ENCODE data around the gene FBXW12. TPM values are rescaled to one million over a fixed set of nuclear protein-coding genes. Genes with fewer than 3 reads are reported as not detected.

Gene FBXW12
- total RNA-seq, 1 donor from 2014 or later = not detected

DNA sequence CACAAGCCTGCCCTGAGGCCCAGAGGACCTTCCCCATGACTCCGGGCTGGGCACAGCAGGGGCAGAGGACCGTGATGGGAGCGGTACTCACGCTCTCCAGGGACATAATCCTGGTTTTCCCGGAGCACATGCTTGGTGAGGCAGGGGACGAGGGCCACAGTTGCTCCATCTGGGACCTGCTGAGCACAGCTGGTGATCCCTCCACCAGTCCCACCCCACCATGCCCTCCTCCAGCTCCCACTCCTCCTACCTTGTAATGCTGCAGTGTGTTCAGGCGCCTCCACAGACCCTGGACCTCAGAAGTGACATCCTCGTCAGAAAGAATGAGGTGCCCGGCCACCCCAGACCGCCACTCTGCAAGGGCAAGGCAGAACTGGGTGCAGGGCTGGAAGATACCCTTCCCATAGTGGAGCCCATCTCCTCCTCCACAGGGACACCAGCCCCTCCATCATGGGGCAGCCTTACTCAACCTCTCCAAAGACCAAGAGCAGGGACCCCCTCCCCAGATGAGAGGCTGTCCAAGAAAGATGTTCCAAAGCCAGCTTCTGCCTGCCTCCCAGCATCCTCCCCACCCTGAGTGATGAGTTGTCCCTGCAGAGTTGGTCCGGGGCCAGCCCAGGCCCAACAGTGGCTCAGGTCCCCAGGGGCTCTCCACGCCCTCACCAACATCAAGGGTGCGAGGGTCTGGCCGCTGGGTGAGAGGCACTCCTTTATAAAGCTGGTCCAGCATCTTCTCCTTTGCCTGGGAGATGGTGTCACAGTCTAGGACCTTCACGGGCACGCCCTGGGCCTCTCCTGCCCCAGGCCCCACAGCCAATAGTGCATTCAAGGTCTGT is 38.4 kb downstream of the FBXW12 start:
- TF ChIP-seq, protein P1, sequence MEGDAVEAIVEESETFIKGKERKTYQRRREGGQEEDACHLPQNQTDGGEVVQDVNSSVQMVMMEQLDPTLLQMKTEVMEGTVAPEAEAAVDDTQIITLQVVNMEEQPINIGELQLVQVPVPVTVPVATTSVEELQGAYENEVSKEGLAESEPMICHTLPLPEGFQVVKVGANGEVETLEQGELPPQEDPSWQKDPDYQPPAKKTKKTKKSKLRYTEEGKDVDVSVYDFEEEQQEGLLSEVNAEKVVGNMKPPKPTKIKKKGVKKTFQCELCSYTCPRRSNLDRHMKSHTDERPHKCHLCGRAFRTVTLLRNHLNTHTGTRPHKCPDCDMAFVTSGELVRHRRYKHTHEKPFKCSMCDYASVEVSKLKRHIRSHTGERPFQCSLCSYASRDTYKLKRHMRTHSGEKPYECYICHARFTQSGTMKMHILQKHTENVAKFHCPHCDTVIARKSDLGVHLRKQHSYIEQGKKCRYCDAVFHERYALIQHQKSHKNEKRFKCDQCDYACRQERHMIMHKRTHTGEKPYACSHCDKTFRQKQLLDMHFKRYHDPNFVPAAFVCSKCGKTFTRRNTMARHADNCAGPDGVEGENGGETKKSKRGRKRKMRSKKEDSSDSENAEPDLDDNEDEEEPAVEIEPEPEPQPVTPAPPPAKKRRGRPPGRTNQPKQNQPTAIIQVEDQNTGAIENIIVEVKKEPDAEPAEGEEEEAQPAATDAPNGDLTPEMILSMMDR (IDR thresholded peaks at IDR 0.05) = no peak
- Mint-ChIP-seq H3K36me3 (ENCODE audit: low read depth) (peaks cover 62% of the 10 kb centered on the region), H3K9me3 (ENCODE audit: low read depth) (no peaks in the 10 kb centered on the region), H3K4me1 (ENCODE audit: low read depth) (no peaks in the 10 kb centered on the region), H3K27me3 (ENCODE audit: low read depth) (no peaks in the 10 kb centered on the region), H3K27ac (ENCODE audit: unreplicated experiment) (no peak overlapping the region), H3K4me3 (ENCODE audit: unreplicated experiment) (no peak overlapping the region)
- peak; percentile 70 for DNase-seq (ENCODE audit: low spot score)

DNA sequence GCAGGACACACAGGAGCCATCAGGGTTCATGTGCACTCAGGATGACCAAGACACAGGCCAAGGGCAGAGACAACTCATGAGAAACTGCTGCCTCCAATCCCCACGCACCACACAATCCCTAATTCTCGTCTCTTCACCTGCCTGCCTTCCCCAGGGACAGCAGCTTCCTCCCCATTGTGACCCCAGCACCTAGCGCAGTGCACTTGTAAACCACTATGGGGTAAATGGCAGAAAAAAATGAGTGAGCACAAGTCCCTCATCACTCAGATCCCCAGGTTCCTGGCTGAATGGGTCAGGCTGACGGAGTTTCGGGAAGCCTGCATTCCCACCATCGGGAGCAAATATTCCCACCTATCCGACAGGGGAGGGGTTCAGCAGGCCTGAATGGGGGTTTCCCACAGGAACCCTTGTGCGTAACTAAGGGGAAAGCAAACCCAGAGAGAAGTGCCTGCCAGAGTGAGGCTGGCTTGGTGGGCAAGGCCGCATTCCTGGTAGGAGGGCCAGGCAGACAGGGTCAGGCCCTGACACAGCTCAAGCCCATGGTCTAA is 39.1 kb downstream of the FBXW12 start:
- peak; percentile 48 for DNase-seq (ENCODE audit: low spot score)
- no peaks in the 10 kb centered on the region for H3K4me1 Mint-ChIP-seq (ENCODE audit: low read depth)
- no peaks in the 10 kb centered on the region for H3K27me3 Mint-ChIP-seq (ENCODE audit: low read depth)
- no peak overlapping the region for H3K4me3 Mint-ChIP-seq (ENCODE audit: unreplicated experiment)
- TF ChIP-seq, protein P1 (IDR thresholded peaks at IDR 0.05) = no peak
- H3K9me3 Mint-ChIP-seq (ENCODE audit: low read depth) = no peaks in the 10 kb centered on the region
- no peak overlapping the region for H3K27ac Mint-ChIP-seq (ENCODE audit: unreplicated experiment)
- H3K36me3 Mint-ChIP-seq (ENCODE audit: low read depth) = peaks cover 62% of the 10 kb centered on the region

DNA sequence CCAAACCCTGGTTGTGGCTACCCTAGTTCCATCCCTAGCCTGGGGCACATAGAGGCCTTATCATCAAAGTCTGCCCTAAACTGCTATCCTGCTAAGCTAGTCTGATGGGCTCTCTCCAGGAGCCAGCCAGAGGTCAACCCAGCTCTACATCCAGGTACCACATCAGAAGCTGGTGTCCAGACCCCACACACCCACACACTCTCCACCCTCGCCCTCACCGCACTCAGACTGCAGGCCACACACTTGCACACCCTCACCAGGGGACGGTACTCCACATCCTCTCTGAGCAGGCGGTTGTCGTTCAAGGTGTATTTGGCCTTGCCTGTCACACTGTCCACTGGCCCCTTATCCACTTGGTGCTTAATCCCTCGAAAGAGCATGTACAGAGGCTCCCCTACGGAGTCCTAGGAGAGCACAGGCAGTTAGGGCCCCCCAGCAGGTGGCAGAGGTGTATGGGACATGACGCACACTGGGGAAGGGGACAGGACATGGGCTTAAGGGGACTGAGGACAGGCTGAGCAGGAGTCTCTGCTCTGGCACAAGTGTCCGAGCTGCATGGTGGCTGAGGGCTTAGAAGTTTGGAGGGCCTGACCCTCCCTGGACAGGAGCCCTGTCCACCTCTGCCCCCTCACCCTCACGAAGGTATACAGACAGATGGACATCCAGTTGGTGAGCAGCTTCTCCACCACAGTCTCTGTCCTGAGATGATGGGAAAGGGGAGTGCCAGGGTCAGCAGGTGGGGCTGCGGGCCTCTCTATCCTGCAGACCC is 39.8 kb downstream of the FBXW12 start:
- DNase-seq (ENCODE audit: low spot score) = peak; percentile 54
- TF ChIP-seq, protein P1 (IDR thresholded peaks at IDR 0.05) = no peak
- Mint-ChIP-seq H3K36me3 (ENCODE audit: low read depth) (peaks cover 63% of the 10 kb centered on the region), H3K27me3 (ENCODE audit: low read depth) (no peaks in the 10 kb centered on the region), H3K4me3 (ENCODE audit: unreplicated experiment) (no peak overlapping the region), H3K4me1 (ENCODE audit: low read depth) (no peaks in the 10 kb centered on the region), H3K9me3 (ENCODE audit: low read depth) (no peaks in the 10 kb centered on the region), H3K27ac (ENCODE audit: unreplicated experiment) (no peak overlapping the region)

- TF ChIP-seq, protein P1 (IDR thresholded peaks at IDR 0.05) = no peak
- Mint-ChIP-seq H3K4me3 (ENCODE audit: unreplicated experiment) (no peak overlapping the region), H3K36me3 (ENCODE audit: low read depth) (peaks cover 58% of the 10 kb centered on the region)
Observed at GRCh38 chr3:48412375-48413001, 40.5 kb downstream of the FBXW12 start.

GRCh38 chr3:48413086-48413485 is 41.1 kb downstream of the FBXW12 start:
- Mint-ChIP-seq H3K36me3 (ENCODE audit: low read depth) (peaks cover 59% of the 10 kb centered on the region), H3K27me3 (ENCODE audit: low read depth) (no peaks in the 10 kb centered on the region), H3K9me3 (ENCODE audit: low read depth) (no peaks in the 10 kb centered on the region), H3K27ac (ENCODE audit: unreplicated experiment) (no peak overlapping the region), H3K4me1 (ENCODE audit: low read depth) (no peaks in the 10 kb centered on the region), H3K4me3 (ENCODE audit: unreplicated experiment) (no peak overlapping the region)
- TF ChIP-seq, protein P1 (IDR thresholded peaks at IDR 0.05) = no peak
- peak; percentile 52 for DNase-seq (ENCODE audit: low spot score)

More at GRCh38 chr3:48412375-48413001, 40.5 kb downstream of the FBXW12 start:
- no peak overlapping the region for H3K27ac Mint-ChIP-seq (ENCODE audit: unreplicated experiment)
- DNase-seq (ENCODE audit: low spot score) = peak; percentile 75
- no peaks in the 10 kb centered on the region for H3K27me3 Mint-ChIP-seq (ENCODE audit: low read depth)
- H3K4me1 Mint-ChIP-seq (ENCODE audit: low read depth) = no peaks in the 10 kb centered on the region
- H3K9me3 Mint-ChIP-seq (ENCODE audit: low read depth) = no peaks in the 10 kb centered on the region

Measured in chondrocyte (in vitro differentiated cells).